Neuronal stem cell (in vitro differentiated cells): Measurements from ENCODE around the gene MGMT.

Experiments
- DNase-seq: peaks from one replicate; pipeline ENCODE4 v3.0.0-alpha.2; 2013; ENCODE audit warnings: low spot score
- H2AFZ ChIP-seq: one replicate; pipeline ENCODE4 v1.6.1; 2013; ENCODE audit warnings: mild to moderate bottlenecking, low read length, inconsistent platforms
- H2AK5ac ChIP-seq: 2 replicates; pipeline ENCODE4 v1.6.1; 2013; ENCODE audit warnings: low read depth, mild to moderate bottlenecking, inconsistent platforms, low read length, moderate library complexity, mixed read lengths
- H2BK120ac ChIP-seq: 2 replicates; pipeline ENCODE4 v1.6.1; 2013; ENCODE audit warnings: low read depth, mild to moderate bottlenecking, inconsistent platforms, low read length, moderate library complexity, mixed read lengths
- H2BK12ac ChIP-seq: one replicate; pipeline ENCODE4 v1.6.1; 2013; ENCODE audit warnings: low read length, inconsistent platforms
- H2BK15ac ChIP-seq: 2 replicates; pipeline ENCODE4 v1.6.1; 2013; ENCODE audit warnings: mild to moderate bottlenecking, low read length, inconsistent platforms, mixed read lengths
- H2BK5ac ChIP-seq: one replicate; pipeline ENCODE4 v1.6.1; 2013; ENCODE audit warnings: inconsistent platforms, mild to moderate bottlenecking, low read length, moderate library complexity
- H3K14ac ChIP-seq: one replicate; pipeline ENCODE4 v1.6.1; 2013; ENCODE audit warnings: low read length, inconsistent platforms
- H3K18ac ChIP-seq: 2 replicates; pipeline ENCODE4 v1.6.1; 2013; ENCODE audit warnings: low read length, inconsistent platforms
- H3K23ac ChIP-seq: 2 replicates; pipeline ENCODE4 v1.6.1; 2013; ENCODE audit warnings: low read depth, mild to moderate bottlenecking, mixed read lengths, low read length, inconsistent platforms; ENCODE audit not compliant: poor library complexity
- H3K27ac ChIP-seq: replicated peaks from 3 replicates; pipeline ENCODE4 v1.5.1; 2013; ENCODE audit warnings: low read length, inconsistent platforms
- H3K27me3 ChIP-seq, 3 experiments: 2 replicates each; pipeline ENCODE4 v1.6.1; 2013; ENCODE audit warnings: low read length in 3 of 3, mild to moderate bottlenecking in 2 of 3, inconsistent platforms in 1 of 3, low read depth in 1 of 3, mixed read lengths in 1 of 3, moderate library complexity in 1 of 3; ENCODE audit not compliant: control insufficient read depth in 3 of 3, insufficient read depth in 3 of 3
- H3K36me3 ChIP-seq, 2 donors: replicated peaks in 1 of 2; 2 replicates each; pipeline ENCODE4 v1.6.1; 2013; ENCODE audit warnings: low read length in 2 of 2; ENCODE audit not compliant: control insufficient read depth in 2 of 2, insufficient read depth in 2 of 2
- H3K4ac ChIP-seq: 2 replicates; pipeline ENCODE4 v1.6.1; 2013; ENCODE audit warnings: inconsistent platforms, mild to moderate bottlenecking, low read length, moderate library complexity
- H3K4me1 ChIP-seq, 2 donors: 1 replicate in 1 of 2; 2 replicates in 1 of 2; pipeline ENCODE4 v1.6.1; 2013; ENCODE audit warnings: low read length in 2 of 2, low read depth in 1 of 2; ENCODE audit not compliant: control insufficient read depth in 2 of 2, insufficient read depth in 1 of 2
- H3K4me2 ChIP-seq: one replicate; pipeline ENCODE4 v1.6.1; 2013; ENCODE audit warnings: mild to moderate bottlenecking, low read length, inconsistent platforms; ENCODE audit not compliant: insufficient read depth, poor library complexity, severe bottlenecking
- H3K4me3 ChIP-seq, 2 donors: 2 replicates each; pipeline ENCODE4 v1.5.1; 2013; ENCODE audit warnings: low read length in 2 of 2, mild to moderate bottlenecking in 2 of 2, inconsistent platforms in 1 of 2, moderate library complexity in 1 of 2
- H3K79me1 ChIP-seq: one replicate; pipeline ENCODE4 v1.6.1; 2013; ENCODE audit warnings: low read depth, mild to moderate bottlenecking, inconsistent platforms, low read length, moderate library complexity
- H3K9ac ChIP-seq: one replicate; pipeline ENCODE4 v1.6.1; 2013; ENCODE audit warnings: mild to moderate bottlenecking, low read depth, low read length, inconsistent platforms; ENCODE audit not compliant: poor library complexity
- H3K9me3 ChIP-seq, 2 donors: replicated peaks in 1 of 2; 2 replicates each; pipeline versions ENCODE3 to v1.6.1; 2013; ENCODE audit warnings: low read length in 2 of 2, mild to moderate bottlenecking in 2 of 2, inconsistent platforms in 1 of 2, low read depth in 1 of 2, mixed read lengths in 1 of 2, moderate library complexity in 1 of 2; ENCODE audit not compliant: control insufficient read depth in 2 of 2, insufficient read depth in 1 of 2
- H4K8ac ChIP-seq: one replicate; pipeline ENCODE4 v1.6.1; 2013; ENCODE audit warnings: low read depth, mild to moderate bottlenecking, inconsistent platforms, low read length, moderate library complexity
- H4K91ac ChIP-seq: one replicate; pipeline ENCODE4 v1.6.1; 2013; ENCODE audit warnings: low read length, low read depth, mild to moderate bottlenecking, inconsistent platforms; ENCODE audit not compliant: poor library complexity
- WGBS, 2 donors: extraction: QIAGEN DNeasy Blood & Tissue Kit; methylation state at CpG; one replicate each; pipeline ENCODE4 v1.1.7; 2013; ENCODE audit warnings: missing lambda C conversion rate in 2 of 2, mixed read lengths in 1 of 2; ENCODE audit not compliant: insufficient read length in 2 of 2, insufficient replicate concordance in 1 of 2; ENCODE audit errors: extremely low coverage in 2 of 2; 5-methylcytosine and 5-hydroxymethylcytosine counted together

MGMT gene

DNA sequence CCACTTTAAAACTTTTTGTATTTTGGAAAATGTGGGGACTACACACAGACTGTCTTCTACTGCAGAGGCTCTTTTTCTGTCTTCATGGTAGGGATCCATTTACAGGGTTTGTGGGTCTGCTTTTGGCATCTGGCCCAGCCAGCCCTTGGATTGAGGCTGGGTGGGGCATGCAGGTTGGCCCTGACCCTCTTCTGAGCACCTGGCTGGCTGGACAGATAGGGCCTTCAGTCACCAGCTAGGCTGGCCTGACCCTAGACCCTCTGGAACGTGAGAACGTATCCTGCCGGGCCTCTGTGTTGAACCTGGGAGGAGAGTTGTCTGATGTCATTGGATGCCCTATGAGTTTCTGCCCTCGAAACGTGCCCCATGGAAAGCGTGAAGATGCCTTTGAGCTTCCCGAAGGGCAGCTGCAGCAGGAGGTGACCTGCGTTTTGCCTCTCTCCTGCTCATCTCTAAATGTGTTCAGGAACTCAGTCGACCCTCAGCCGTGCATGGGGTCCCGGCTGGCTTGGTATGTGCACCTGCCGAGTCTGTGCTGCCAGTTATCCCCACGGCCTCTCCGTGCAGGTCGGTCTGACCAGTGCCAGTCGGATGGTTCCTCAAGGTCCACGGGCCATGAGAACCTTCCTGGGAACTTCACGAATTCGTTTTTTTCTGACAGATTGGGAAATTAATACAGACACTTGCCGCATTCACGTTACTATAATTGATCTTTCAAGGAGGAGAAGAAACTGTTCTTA is 74.9 kb downstream of the MGMT start:
- Histone ChIP-seq H3K4me1 (peaks cover 0 to 1% of the 10 kb centered on the region in 2 donors), H2AK5ac (peak overlapping the region; percentile 63), H3K4ac (no peak overlapping the region), H2BK12ac (no peak overlapping the region), H3K4me3 (no peak overlapping the region), H4K8ac (no peak overlapping the region), H3K4me2 (no peak overlapping the region), H2BK15ac (no peak overlapping the region), H3K27ac (no peak overlapping the region), H3K79me1 (peaks cover 2% of the 10 kb centered on the region), H3K18ac (no peak overlapping the region), H3K27me3 (no peaks in the 10 kb centered on the region), H3K14ac (no peak overlapping the region), H2BK5ac (no peak overlapping the region), H2AFZ (no peak overlapping the region), H2BK120ac (no peak overlapping the region), H3K9ac (no peak overlapping the region), H4K91ac (no peak overlapping the region), H3K9me3 (no peaks in the 10 kb centered on the region), H3K23ac (no peak overlapping the region), H3K36me3 (no peaks in the 10 kb centered on the region)
- WGBS, 2 donors, result no CpG with 5 or more reads among the region's 21 CpGs
- no peak for DNase-seq

DNA sequence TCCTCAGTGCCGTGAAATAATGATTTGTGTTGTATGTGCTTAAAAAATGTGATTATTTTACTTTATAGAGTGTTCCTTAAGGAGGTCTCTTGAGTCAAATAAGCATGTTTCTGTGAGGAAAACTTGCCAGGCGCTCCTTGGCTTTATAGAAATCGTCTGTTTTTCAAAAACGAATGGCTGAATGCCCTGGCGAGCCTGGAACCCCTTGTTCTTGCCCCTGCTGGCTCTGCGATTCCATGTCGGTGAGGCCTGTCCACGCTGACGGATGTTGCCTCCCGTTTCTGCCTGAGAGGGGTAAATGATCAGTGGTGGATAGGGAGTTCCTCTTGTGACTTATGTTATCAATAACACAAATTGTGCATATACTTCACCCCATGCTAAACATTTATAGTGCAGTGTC is 75.5 kb downstream of the MGMT start:
- Histone ChIP-seq H3K27me3 (no peaks in the 10 kb centered on the region), H3K9me3 (no peaks in the 10 kb centered on the region), H2BK15ac (no peak overlapping the region), H2AFZ (no peak overlapping the region), H2BK12ac (no peak overlapping the region), H3K4me2 (no peak overlapping the region), H3K4ac (no peak overlapping the region), H3K27ac (no peak overlapping the region), H3K4me3 (no peak overlapping the region), H3K18ac (no peak overlapping the region), H3K9ac (no peak overlapping the region), H3K79me1 (peaks cover 2% of the 10 kb centered on the region), H2AK5ac (no peak overlapping the region), H3K14ac (no peak overlapping the region), H3K23ac (no peak overlapping the region), H3K4me1 (peaks cover 0 to 5% of the 10 kb centered on the region in 2 donors), H3K36me3 (no peaks in the 10 kb centered on the region), H2BK5ac (no peak overlapping the region), H2BK120ac (no peak overlapping the region), H4K91ac (no peak overlapping the region), H4K8ac (no peak overlapping the region)
- DNase-seq, result no peak
- no CpG with 5 or more reads among the region's 10 CpGs for WGBS, 2 donors

DNA sequence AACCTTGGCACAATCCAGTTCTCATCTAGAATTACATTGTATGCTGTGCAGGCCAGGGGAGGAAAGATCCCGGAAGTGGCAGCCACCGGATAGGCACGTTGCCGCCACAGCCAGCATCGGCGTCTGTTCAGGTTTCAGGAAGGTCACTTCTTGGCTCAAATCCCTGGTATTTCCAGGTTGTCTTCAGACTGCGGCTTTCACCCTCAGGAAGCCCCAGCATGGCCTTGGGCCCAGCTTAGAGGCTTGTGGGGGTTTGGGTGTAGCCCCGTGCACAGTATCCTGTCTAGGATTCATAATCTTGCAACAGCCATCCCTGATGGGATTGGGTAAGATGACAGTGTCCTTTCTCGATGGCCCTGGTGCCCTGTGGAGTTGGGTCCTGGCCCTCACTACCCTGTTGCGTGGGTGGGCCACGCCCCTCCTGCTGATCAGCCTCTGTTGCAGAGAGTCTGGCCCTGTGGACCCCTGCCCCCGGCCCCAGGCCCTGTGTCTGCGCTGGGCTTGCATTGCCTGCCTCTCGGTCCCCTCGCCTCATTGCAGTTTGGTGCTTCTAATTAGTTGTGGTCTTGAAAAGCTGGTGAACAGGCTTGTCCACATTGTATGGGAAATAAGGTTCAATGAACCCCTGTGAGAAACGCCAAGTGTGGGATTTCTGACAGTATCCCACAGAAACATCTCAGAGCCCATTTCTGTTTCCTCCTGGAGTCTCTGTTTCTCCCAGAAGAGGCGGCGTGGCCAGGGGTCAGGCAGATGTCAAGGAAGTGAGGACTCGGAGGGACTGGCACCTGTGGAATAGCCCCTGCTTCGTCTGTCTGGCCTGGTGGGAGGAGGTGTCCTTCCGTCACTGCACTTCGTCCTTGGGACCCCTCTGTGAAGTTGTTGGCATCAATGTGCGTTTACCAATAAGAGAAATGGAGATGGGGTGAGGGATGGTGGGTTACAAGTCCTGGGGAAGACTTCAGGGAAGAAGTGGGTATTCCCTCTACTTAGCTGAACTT is 77.5 kb downstream of the MGMT start:
- no peaks in the 10 kb centered on the region for H3K27me3 ChIP-seq
- no peak overlapping the region for H2BK5ac ChIP-seq
- peak overlapping the region; percentile 32 for H3K18ac ChIP-seq
- peaks cover 0 to 6% of the 10 kb centered on the region in 2 donors for H3K4me1 ChIP-seq
- H4K8ac ChIP-seq, result peak overlapping the region; percentile 67
- no peak overlapping the region for H2AFZ ChIP-seq
- no CpG with 5 or more reads among the region's 23 CpGs for WGBS, 2 donors
- peak overlapping the region in 1 of 2 donors; percentile 32 for H3K4me3 ChIP-seq
- H2BK120ac ChIP-seq, result no peak overlapping the region
- DNase-seq, result no peak
- H3K9me3 ChIP-seq, result no peaks in the 10 kb centered on the region
- H3K79me1 ChIP-seq, result peaks cover 2% of the 10 kb centered on the region
- no peak overlapping the region for H3K9ac ChIP-seq
- no peak overlapping the region for H3K14ac ChIP-seq
- no peak overlapping the region for H3K27ac ChIP-seq
- H3K4me2 ChIP-seq, result no peak overlapping the region
- peak overlapping the region; percentile 8 for H4K91ac ChIP-seq
- H3K36me3 ChIP-seq, result no peaks in the 10 kb centered on the region
- no peak overlapping the region for H3K23ac ChIP-seq
- H2BK12ac ChIP-seq, result no peak overlapping the region
- H2AK5ac ChIP-seq, result no peak overlapping the region
- no peak overlapping the region for H3K4ac ChIP-seq
- no peak overlapping the region for H2BK15ac ChIP-seq

DNA sequence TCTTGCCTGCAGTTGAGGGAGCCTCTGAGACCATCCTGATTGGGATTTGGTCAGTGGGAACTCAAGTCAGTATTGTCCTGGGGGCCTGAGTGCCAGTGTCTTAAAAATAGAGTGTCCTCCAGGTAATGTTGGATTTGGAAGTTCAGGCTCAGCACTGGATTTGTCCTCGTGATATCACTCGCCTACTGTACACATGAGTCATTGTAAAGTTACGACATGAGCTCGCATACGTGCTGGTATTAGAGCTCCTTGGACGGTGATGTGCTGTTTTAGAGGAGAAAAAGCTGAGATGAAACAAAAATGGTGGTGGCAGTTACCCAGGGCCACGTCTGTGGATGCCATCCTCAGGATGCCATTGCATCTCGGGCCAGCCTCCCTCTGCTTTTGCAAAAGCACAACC is 78.2 kb downstream of the MGMT start:
- Histone ChIP-seq H3K4me3 (no peak overlapping the region), H2AK5ac (no peak overlapping the region), H2BK15ac (no peak overlapping the region), H3K4me1 (peaks cover 0 to 6% of the 10 kb centered on the region in 2 donors), H3K4ac (no peak overlapping the region), H2BK5ac (no peak overlapping the region), H3K36me3 (no peaks in the 10 kb centered on the region), H3K4me2 (no peak overlapping the region), H4K91ac (peak overlapping the region; percentile 8), H4K8ac (no peak overlapping the region), H3K27ac (no peak overlapping the region), H3K9ac (no peak overlapping the region), H3K23ac (no peak overlapping the region), H2AFZ (no peak overlapping the region), H3K9me3 (no peaks in the 10 kb centered on the region), H3K27me3 (no peaks in the 10 kb centered on the region), H3K14ac (no peak overlapping the region), H3K79me1 (peaks cover 2% of the 10 kb centered on the region), H3K18ac (no peak overlapping the region), H2BK12ac (no peak overlapping the region), H2BK120ac (no peak overlapping the region)
- WGBS, 2 donors, result no CpG with 5 or more reads among the region's 8 CpGs
- DNase-seq, result no peak
